COR-L47 (cell line): Measurements from ENCODE around the gene TTC9.

Source experiments
- DNase-seq: peaks from one replicate; lab custom pipeline; 2025; lab: John Stamatoyannopoulos, UW

The TTC9 gene

DNA sequence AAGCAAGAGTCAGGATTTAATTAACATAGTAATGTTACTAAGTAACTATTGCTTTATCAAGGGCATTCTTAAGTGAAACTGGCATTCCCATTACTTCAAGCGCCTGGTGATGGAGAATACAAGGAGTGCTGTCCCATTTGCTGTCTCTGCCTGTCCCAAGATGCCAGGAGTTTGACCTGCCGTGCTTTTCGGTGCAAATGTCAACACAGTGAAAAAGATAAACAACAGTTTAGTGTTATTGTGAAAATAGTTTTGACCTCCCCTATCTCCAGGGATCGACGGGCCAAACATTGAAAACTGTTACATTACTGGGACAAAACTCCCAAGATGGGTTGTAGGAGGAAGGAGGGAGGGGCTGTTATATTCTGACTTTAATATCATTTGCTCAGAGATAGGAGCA is 74.8 kb downstream of the TTC9 start:
- no peak for DNase-seq

DNA sequence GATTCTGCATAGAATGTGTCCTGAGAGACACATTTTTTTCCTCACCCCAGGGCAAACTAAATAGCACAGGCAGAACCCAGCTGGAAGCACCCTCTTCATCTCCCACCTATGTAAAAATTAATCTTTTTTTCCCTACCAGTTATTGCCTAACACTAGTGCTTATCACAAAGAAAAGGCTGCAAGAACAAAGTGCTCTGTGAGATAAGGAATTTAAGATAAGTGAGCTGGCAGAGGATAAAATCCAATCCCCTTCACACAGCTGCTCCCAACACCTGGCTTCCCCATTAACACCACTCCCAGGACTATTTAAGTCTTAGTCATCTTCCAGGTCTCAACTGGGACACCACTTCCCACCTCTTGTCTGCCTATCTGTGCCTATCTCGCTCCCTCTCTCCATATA is 75.2 kb downstream of the TTC9 start:
- no peak for DNase-seq

DNA sequence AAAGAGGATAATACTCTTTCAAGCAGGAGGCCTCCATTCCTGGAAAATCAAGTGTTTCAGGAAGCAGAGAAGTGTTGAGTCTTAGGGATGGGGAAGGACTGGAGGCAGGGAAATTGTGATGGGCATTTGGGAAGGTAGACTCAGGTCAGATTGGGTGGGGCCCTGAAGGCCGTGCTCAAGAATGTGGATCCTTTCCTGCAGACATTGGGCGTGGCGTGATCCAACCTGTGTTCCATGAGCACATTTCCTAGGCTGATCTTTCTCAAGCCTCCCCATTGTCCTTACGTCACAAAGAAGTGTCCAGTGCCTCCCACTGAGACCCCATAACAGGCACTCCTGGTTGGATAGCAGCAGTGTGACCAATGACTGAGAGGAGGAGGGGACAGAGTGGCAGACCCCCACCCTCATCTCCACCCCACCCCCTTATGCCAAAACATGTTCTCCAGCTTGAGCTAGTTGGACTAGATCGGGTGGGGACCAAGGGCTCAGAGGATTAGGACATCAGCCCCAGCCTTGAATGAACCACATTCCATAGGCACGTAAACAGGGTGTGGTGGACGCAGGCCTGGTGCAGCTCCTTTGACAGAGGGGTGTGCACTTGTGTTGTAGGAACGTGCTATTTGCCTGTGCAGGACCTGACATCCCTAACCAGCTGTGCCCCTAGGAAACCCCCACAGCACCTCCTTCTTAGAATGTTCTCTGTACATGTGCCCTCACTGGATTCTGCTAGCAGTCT is 76.8 kb downstream of the TTC9 start:
- no peak for DNase-seq

DNA sequence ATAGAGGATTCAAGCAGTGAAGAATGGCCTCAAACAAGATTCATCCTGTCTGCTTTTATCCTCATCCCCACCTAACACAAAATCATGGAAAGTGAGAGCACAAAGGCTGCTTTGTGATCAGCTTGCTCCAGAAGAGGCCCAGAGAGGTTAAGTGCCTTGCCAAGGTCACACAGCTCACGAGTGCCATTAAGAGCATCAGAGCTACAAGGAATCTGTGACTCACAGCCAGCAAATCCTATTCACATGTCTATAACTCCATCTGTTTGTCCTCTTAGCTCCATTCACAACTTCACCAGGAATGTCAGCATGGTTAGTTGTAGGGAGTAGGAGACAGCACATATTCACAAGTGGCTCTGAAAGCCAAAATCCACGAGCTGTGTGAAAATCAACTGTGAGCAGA is 79.8 kb downstream of the TTC9 start:
- no peak for DNase-seq

DNA sequence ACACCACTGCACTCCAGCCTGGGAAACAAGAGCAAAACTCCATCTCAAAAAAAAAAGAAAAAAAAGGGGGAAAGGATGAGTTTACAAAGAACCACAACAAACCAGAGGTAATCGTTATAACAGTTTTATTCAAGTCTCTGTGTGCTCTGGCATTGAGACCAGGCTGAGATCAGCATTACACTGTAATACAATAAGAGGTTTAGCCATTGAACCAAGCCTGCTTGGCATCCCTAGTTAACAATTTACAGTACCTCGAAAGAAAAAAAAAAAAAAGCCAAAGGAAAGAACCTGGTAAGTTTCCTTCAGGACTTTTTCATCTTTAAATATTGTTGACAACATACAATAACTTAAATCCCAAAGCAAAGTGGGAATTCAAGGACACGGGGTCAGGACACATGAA is 80.7 kb downstream of the TTC9 start:
- DNase-seq: no peak

DNA sequence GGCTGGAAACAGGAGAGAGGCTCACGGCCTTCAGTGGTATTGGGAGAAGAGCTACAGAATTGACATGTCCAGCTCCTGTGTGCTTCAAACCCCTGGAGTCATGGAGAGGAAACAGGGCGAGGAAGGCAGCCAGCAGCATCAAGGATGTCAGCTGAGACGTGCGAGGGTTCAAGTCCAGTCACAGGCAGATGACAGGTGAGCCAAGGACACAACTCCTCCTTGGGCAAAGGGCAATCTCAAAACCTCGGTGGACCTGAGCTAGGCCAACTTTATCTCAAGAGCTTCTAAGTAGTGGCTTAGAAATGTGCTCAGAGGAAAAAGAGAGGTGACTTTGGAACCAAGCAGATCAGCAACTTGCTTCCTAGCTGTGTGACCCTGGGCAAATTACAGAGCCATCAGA is 81.6 kb downstream of the TTC9 start:
- DNase-seq: no peak

DNA sequence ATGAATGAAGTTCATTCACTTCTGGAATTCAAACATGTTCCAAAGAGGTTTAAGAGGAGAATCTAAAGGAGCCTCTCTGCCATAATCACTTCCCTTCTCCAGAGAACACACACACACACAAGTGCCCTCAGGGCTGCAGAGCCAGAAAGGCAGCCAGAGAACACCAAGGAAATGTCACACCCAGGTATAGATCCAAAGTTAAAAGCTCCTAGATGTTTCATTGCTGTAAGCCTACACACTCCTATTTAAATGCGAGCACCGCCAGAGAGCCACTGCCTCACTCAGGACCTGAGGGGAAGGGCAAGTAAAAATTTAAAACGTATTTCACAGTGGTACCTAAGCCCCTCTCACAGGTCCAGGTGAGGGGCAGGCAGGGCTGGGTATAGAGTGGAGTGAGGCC is 82.4 kb downstream of the TTC9 start:
- DNase-seq: no peak

DNA sequence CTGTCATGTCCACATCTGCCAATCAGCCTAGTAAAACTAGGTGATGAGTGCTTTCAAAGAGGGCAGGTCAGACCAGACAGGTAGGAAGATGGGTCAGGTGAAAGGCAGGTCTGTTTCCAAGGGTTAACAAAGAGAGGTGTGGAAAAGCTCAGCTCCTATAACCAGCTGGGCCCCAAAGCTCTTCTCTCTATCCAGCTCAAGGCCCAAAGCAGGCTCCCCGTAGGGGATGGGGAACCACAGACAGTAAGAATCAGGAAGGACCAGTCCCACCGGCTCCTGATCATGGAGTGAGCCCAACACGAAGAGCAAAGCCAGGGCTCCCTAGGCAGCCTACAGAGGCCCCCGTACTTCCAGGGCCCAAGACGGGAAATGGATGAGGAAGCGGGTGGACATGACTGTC is 83.2 kb downstream of the TTC9 start:
- DNase-seq: no peak
